Stimulated activated CD8-positive, alpha-beta memory T cell treated with anti-CD3 and anti-CD28 coated beads, Interleukin-7, amount 100 ng/mL, for 48 hours (primary cell): ENCODE measurements around the gene RAVER2.

Experiments used
- DNase-seq, 2 donors: peaks; one replicate each; pipeline ENCODE4 v3.0.0-alpha.2; 2020; ENCODE audit warnings: low read depth in 1 of 2; ENCODE audit errors: extremely low read depth in 1 of 2

Gene RAVER2

DNA sequence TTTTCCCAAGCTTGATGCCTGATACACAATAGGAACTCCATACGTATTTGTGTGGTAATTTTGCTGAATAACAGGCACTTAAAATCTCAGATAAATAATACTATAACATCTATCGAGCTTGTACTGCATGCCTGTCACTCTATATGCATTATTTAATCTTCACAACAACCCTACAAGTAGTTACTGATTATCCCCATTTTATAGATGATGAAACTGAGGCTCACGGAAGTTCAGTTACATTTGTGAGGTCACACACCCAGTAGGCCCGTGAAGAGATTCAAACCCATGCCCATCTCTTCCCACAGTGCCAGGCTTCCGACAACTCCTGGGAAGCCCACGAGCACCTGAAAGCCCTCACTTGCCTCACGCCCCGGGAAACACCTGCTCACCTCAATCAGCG is 98.8 kb downstream of the RAVER2 start:
- DNase-seq = no peak

DNA sequence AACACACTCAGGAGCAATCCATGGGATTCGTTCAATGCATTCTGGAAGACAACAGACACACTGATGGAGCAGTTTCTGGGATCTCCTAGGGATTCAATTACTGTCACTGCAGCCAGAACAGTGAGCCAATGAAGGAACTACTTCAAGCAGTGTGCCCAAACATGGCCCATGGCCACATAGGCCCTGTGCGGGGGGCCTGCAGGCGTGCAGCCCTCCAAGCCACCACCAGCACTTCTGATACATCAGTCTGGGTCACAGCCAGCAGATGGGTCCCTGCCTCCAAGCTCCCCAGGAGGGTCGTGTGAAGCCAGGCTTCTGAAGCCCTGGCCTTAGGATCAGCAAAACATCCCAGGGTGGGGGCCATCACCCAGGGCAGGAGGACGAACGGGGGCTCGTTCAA is 99.3 kb downstream of the RAVER2 start:
- DNase-seq = no peak

DNA sequence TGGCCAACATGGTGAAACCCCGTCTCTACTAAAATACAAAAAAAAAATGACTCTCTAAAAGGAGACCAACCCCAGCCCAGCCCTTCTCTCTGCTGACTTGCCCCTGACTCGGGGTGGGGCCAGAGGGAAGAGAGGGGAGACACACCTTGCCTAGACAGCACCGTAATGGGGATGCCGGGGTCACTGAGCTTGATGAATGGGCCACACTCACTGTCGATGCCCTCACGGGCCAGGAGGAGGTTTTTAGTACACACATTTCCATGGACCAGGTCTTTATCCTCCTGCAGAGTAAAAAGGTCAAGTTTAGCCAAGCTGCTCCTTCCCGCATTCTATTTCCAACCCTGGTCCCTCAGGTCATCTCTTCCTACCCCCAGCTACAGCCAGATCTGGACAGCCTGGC is 99.7 kb downstream of the RAVER2 start:
- no peak for DNase-seq

DNA sequence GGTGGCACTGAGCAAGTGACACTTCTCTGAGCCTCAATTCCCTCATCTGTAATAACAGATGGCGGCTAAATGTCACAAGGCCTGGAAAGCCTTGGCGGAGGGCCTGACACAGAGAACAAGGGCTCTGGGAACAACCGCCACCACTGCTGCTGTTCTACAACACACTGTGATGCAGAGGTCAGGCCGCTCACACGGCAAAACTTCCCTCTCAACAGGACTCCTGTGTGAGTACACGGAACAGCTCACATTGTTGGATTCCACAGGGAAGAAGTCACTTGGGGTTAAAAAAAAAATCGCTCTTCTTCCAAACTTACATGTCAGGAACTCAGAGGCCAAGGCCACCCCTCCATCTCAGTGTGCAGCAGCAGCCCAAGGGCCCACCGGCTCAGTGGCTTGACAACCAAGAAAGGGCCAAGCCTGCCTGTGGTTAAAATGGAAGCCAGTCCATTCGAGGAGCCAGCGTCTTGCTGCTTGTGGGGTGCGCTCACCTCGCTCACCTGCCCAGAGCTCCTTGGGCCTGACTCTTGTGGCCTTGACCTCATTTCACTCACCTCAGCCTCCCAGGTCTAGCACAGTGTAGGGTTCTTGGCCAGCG is 101.1 kb downstream of the RAVER2 start:
- DNase-seq = no peak

DNA sequence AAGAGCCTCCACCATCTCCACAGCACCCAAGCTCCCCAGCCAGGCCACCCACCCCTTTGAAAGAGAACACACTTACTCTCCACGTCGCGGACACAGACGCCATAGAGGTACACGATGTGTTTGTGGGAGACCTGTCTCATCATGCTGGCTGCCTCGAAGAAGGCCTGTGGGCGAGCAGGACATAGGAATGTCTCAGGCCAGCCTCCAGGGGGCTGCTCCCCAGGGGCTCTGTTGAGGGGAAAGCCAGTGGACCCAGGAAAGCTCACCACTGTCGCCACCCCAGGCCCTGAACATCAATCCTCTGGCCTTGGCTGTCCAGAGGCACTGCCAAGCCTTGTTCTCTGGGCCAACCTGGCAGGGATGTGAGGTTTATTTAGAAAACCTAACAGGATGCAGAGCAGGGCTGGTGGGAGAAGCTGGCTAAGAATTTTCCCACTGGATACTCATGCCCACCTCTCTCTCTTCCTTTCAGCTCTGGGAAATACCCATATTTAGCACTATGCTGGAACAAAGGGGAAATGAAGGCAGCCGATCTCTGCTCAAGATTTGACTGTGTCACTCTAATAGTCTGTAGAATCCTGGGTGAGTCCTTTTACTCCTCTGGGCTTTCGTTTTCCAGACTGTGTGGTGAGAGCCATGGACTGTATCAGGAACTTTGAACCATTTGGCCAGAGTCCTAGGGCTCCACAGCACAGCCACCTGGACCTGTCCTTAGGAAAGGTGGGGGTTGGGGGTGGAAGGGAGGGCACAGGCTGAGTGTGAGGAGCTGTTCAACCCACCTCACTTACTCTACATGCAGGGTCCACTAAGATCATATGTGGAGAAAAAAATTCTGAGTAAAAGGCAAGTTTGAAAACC is 101.9 kb downstream of the RAVER2 start:
- DNase-seq = no peak

DNA sequence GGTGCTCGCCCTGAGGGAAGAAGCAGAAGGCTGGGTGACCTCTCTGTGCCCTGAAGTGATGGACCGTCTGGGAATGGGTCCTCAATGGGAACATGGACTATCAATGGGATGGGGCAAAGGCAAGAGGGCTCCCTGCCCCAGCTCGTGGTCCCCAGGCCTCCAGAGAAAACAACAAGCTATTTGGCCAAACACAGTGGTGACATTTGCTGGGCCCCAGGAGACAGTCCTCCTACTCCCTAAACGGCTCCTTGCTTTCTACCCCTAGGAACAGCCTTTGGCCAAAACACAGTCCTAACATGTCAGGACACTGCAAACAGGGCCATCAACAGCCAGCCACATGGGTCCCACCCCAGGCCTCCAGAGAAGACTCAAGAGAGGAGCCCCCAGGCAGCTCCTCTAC is 102.8 kb downstream of the RAVER2 start:
- no peak for DNase-seq

DNA sequence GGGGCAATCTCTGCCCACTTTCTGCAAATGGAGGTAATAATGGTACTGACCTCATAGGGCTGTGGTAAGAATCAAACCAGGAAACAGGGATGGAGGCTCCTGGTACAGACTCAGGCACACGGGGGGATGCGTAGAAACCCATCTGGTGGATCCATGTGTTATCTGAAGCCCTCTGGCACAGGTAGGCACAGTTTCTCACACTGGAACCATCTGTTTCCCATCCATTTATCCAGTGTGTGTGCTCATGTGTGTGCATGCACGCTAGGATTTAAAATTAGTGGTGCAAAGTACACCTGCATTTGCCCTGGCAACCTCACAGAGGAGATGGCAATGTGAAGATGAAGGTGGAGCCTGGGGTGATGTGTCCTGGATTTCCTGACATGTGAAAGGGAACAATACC is 103.3 kb downstream of the RAVER2 start:
- DNase-seq = no peak

DNA sequence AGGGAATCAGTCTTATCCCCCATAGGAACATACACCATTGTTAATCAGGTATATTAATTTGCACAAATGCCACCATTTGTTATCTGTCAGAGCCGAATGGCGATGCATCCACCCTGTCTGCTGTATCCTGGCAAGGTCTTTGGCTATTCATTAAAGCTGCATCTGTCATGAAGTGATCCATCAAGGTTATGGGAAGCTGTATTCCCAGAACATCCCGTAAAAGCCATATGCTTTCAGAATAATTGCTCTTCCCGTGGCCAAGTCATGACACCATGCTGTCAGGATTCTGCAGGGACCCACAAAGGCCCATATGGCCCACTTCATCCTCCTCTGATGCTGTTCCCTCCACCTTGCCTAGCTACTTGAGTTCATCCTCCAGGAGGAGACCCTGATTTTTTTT is 103.9 kb downstream of the RAVER2 start:
- no peak for DNase-seq

DNA sequence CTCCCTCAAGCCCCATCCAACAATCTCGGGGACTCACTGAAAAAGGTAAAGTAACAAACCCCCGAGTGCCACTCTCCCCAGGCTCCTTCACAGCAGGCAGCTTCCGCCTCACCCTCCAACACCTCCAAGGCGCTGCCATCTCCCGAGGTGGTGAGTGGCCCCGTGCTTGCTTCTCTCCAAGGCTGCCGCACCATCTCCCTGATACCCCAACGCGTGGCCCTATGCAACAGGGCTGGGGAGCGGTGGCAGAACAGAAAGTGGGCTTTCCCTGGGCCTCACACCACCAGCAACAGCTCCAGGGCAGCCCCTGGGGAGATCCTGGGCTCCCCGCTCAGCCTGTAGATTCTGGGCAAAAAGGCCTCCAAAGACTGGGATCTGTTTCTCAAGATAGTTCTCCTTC is 105.1 kb downstream of the RAVER2 start:
- DNase-seq = no peak

DNA sequence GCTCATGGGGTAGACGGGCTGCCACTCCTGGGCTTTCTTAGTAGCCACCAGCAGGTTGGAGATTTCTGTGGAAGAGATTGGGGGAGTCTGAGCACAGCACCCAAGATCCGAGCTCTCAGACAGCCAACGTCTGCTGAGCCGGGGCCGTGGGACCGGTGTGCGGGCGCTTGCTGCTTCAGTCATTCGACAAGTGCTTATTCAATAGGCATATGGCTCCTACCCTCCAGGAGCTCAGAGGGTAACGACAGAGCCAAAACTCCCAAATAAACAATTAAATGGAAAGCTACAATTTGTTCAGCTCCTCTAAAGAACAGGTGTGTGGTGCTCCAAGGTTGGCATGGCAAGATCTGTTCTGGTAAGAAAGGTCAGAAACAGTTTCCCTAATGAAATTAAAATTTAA is 106.0 kb downstream of the RAVER2 start:
- DNase-seq = no peak

DNA sequence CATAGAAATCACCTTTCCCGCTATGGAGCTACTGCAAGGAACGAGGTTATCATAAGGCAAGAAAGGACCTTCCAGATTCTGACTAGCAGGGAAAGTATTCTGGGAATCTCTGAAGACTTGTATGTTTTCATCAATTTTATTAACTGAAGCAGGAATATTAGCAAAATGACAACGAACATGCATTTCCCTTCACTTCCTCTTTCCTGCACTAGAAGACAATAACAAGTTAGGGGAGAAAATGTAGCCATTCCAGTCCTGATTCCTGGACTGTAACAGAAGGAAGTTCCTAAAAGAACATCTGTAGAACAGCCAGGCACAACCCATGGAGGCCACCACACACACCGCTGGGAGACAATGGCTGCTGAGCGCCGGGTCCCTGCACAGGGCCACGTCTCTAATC is 106.8 kb downstream of the RAVER2 start:
- no peak for DNase-seq

DNA sequence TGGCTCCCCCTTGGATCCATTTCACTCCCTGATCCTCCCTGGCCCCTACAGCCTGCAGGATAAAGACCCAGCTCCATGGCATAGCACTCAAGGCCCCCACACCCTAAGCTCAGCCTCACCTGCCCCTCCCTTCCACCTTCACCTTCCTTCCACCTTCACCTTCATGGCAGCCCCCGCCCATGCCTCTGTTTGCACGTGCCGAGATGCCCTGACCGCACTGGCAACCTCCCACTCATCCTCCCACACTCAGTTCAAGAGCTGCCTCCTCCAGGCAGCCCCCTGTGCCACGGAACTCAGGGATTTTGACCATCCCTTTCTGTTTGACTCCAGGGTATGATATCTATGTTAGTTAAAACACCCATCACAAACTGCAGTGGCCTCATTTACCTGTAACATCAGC is 109.8 kb downstream of the RAVER2 start:
- no peak for DNase-seq

DNA sequence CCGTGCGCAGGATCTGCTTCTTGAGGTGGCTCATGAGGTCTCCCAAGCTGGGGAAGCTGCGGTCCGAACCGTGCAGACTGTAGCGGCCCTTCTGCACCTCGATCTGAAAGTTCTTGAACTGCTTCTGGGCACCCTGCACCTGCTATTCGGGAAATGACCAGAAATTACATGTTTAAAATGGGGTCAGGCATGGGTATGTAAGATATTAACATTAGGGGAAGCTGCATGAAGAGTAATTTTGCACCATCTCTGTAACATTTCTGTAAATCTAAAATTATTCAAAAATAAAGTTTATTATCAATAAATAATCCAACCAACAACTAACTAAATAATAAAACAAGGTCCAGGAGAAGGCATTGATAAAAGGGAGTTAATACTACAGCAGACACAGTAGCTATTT is 110.7 kb downstream of the RAVER2 start:
- no peak for DNase-seq

DNA sequence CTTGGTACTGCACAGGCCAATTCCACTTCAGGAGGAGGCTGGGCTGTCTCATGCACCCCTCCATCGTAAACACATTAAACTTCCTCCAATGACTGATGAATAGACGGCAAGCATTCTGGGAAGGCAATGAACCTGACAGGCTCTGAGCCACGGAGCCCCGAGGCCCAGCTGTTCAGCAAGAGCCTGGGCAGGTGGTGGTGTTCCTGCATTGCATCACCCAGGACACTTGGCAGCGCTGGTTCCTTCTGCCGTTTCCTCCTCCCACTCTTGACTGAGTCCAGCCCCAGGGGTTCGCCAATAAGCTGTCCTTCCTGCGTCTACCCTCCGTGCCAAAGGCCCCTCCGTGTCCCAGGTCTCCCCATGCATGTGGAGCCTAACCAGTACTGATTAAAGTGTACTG is 111.7 kb downstream of the RAVER2 start:
- DNase-seq = no peak

DNA sequence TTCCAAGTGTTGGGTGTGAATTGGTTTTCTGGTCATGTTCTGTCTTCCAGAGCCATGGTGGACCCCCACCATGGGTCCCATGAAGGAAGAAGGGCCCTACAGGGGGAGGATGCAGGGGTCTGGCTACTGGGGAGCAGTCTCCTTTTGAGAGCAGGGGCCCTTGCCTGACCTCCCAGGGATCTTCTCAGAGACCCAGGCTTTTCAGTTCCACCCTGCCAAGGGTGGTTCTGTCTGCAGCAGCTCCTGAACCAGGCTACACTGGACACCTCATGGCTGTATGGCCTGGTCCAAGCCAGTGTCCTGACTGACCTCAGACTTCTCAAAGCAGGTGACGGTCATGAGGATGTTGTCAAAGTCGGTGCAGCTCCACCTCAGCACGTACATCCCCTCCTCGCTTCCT is 112.5 kb downstream of the RAVER2 start:
- DNase-seq = no peak

DNA sequence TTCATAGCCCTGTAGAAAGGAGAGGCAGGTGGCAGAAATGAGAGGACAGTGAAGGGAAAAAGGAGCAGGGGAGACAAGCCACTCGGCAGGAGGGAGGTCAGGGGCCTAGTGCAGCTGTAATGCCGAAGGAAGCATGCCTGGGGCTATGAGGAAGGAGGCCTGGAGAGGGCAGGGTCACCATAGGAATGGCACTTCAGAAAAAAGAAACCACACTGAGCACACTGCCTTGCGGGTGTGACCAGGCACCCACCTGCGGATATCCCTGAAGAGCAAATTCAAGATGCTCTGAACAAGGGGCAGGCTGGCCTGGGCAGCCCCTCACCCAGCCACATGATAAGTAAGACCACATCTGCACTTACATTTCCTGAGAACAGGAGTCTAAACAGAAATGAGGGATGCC is 116.7 kb downstream of the RAVER2 start:
- no peak for DNase-seq

DNA sequence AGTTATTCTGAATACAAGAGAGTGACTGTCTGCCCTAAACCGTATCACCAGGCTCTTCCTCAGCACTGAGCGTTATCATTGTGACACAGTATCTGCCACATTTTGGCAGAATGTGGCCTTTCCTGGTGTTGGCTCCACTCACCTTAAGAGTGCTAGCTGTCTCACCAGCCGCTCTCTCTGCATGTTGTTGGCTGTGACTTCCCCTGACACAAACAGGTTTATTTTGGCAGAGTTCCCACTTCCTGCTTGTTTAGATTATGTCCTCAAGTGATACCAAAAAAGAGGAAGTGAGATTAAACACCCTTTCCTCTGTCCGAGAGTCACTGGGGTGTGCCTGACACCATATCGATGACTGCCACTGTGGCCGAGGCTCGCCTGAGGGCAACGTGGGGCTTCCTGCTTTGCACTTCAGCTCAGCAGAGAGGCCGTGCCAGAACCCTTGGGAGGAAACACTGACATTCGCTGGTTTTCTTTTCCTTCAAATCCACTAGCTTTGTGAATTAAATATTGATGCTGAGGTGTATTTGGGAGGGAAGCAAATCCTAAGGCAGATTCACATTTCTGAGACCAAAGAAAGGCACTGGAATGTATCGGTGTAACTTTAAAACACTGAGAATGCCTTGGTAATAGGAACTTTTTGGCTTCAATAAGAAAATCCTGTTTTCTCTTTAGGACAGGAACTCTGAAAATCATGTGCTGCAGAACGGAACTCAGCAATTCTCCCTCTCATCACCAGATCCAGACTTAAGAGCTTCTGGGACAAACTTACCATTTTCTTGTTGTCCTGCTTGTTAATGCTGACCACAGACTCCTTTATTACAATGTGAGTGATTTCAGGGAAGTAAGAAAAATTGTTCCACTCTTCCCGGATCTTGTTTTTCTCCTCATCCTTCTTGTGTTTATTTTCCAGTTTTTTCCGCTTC is 119.4 kb downstream of the RAVER2 start:
- peak; percentile 24 to 26 for DNase-seq

DNA sequence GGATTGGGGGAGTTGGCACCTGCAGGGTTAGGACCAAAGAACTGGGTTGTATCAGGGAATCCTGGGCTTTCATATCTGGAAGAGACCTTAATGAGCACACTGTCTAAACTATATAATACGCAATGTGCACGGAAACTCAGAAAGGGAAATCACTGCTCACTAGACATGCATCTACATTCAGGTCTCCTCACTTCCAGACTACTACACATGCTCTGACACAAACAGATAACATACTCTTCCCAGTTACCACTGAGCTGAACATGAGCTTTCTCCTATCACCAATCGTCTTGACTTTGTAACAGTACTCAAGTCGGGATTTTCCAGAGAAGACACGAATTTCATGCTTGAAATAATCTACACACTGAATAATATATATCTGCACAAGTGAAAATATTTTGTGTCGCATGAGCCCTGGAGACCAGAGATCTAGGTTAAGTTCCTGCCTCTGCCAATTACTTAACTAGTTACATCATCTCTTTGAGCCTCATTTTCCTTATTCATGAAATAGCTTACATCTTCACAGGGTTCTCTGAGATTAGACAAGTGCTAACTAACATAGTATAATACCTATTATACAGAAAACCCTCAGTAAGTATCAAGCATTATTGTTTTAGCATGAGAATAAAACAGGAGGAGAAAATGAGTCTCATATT is 120.4 kb downstream of the RAVER2 start:
- DNase-seq = no peak

DNA sequence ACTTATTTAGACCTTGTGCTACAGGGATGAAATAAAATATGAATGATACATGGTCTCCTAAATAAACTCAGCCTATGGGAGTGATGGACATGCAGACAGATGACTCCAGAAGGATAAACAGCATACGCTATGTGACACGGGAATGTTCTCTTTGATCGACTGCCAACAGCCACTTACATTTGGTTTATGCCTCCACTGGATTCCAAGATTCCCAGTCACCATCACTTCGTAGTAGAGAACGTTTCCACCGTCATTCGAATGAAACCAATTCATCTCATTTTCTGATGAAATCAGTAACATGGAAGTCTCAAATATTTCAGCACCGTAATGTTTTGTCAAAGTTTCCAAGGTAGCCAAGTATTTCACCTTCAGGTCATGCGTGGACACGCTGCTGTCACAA is 121.8 kb downstream of the RAVER2 start:
- DNase-seq = no peak

DNA sequence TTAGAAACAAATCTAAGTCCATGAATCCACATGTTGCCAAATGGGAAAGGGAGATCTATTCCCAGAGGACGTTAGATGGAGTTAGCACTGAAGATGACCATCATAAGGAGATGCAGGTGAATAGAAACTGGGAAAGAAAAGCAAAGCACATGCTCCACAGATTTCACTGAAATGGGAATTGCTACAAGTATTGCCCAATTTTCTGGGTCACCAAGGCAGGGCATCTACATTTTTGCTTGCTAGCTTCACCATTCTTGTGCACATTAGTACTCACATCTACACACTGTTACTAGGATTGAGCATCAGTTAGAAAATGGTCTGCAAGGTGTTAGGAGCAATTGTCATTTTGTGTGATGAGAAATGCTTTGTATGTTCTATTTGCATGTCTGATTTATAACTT is 122.4 kb downstream of the RAVER2 start:
- no peak for DNase-seq

DNA sequence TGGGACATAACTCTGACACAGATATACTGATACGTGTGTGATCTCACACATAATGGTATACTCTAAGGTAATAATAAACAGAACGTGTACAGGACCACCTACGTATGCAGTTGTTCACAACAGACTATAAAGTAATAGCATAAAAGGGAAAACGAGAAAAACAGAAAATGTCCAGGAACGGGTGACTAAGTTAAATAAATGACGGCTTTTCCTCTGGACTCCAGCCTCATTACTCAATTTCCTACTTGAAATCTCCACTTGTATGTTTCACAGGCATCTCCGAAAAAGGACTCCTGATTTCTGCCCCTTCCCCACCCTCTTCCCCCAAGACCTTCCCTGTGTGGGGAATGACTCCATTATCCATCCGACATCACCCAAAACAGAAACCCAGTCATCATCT is 126.4 kb downstream of the RAVER2 start:
- no peak for DNase-seq
